HepG2 (cell line): Measurements from ENCODE around the gene INTS1. TPM values are rescaled to one million over a fixed set of nuclear protein-coding genes. Genes with fewer than 3 reads are reported as not detected.

ENCODE experiments used
- ARID5B ChIP-seq: IDR thresholded peaks from 2 replicates; pipeline ENCODE4 v1.4.0; 2020; ENCODE audit warnings: mild to moderate bottlenecking, missing genetic modification reagents
- FOXA1 ChIP-seq, 2 experiments: fragments of 450-650 bp in 1 of 2; sonication (generic) in 1 of 2; formaldehyde crosslinking in 1 of 2; IDR thresholded peaks; 2 replicates each; pipeline versions ENCODE4 v1.4.0 to v1.6.1; 2016 to 2020; ENCODE audit warnings: missing genetic modification reagents in 1 of 2
- HNRNPL ChIP-seq: fragments of 200-400 bp; formaldehyde crosslinking; IDR thresholded peaks from 2 replicates; pipeline ENCODE4 v1.6.1; 2017; ENCODE audit warnings: mild to moderate bottlenecking, low read depth, low read length
- KDM1A ChIP-seq: IDR thresholded peaks from 2 replicates; pipeline ENCODE4 v1.6.1; 2016; ENCODE audit warnings: missing compliant biosample characterization
- NFYC ChIP-seq: IDR thresholded peaks from 2 replicates; pipeline ENCODE4 v1.6.1; 2016; ENCODE audit warnings: missing genetic modification reagents, missing compliant biosample characterization
- PCBP1 ChIP-seq: fragments of 200-400 bp; formaldehyde crosslinking; IDR thresholded peaks from 2 replicates; pipeline ENCODE4 v1.6.1; 2017; ENCODE audit warnings: mild to moderate bottlenecking, low read depth, low read length, borderline replicate concordance
- SP4 ChIP-seq: sonication (generic); formaldehyde crosslinking; IDR thresholded peaks from 2 replicates; pipeline ENCODE4 v1.8.1; 2023; ENCODE audit warnings: mild to moderate bottlenecking, missing genetic modification reagents
- TEAD3 ChIP-seq: optimal IDR thresholded peaks from 2 replicates; pipeline ENCODE3; 2016; ENCODE audit warnings: borderline replicate concordance
- TFAP4 ChIP-seq: sonication (generic); IDR thresholded peaks from 2 replicates; pipeline ENCODE4 v1.6.1; 2016; ENCODE audit warnings: low read depth, borderline replicate concordance
- U2AF1 ChIP-seq: fragments of 200-400 bp; formaldehyde crosslinking; optimal IDR thresholded peaks from 2 replicates; pipeline ENCODE3; 2017; ENCODE audit warnings: mild to moderate bottlenecking, low read depth, low read length
- ZEB1 ChIP-seq: IDR thresholded peaks from 2 replicates; pipeline ENCODE4 v1.6.1; 2012; ENCODE audit warnings: mild to moderate bottlenecking, low read depth, inconsistent platforms; ENCODE audit not compliant: insufficient replicate concordance
- ZMYM3 ChIP-seq: sonication (generic); formaldehyde crosslinking; IDR thresholded peaks from 2 replicates; pipeline ENCODE4 v1.5.1; 2020; ENCODE audit warnings: mild to moderate bottlenecking, missing genetic modification reagents
- ZNF501 ChIP-seq: sonication (generic); formaldehyde crosslinking; IDR thresholded peaks from 2 replicates; pipeline ENCODE4 v1.5.1; 2020; ENCODE audit warnings: mild to moderate bottlenecking, moderate library complexity, missing genetic modification reagents
- polyA plus RNA-seq, 8 experiments: library from polyadenylated mRNA; depleted of rRNA in 3 of 8; stranded (reverse) in 7 of 8; unstranded in 1 of 8; fragments of >200 nt; fragmentation: Illumina TruSeq in 4 of 8; extraction: Trizol in 4 of 8; gene quantifications; 2 replicates each; pipeline versions ENCODE4 v1.2.1 to v1.2.3, GENCODE V29; 2011 to 2016; ENCODE audit warnings: low read depth in 4 of 8, missing spikeins in 1 of 8, mixed read lengths in 1 of 8; ENCODE audit not compliant: insufficient read depth in 1 of 8
- total RNA-seq, 5 experiments: library from RNA; depleted of rRNA; stranded (reverse); fragments of >200 nt; fragmentation: Illumina TruSeq; extraction: Trizol; gene quantifications; 2 replicates each; pipeline ENCODE4 v1.2.3, GENCODE V29; 2016; ENCODE audit warnings: low read depth in 1 of 5
- TF ChIP-seq, protein P1 (sequence below): sonication (generic); formaldehyde crosslinking; IDR thresholded peaks from 2 replicates; pipeline ENCODE4 v1.4.0; 2020; ENCODE audit warnings: missing genetic modification reagents

The INTS1 gene
- total and polyA plus RNA-seq, 2 of the 13 experiments (the other 11 are each of a cell fraction or from before 2014, with no cell fraction given), result 13.7 to 29.0 TPM

- TF ChIP-seq ARID5B (CRISPR knock-in tag) (no peak), ZNF501 (CRISPR knock-in tag) (0 out of 2 replicates have a peak, but pooled peaks have one; percentile 32), ZMYM3 (peak; percentile 87), PCBP1 (0 out of 2 replicates have a peak, but pooled peaks have one; percentile 49), FOXA1 (IDR thresholded peaks at IDR 0.05) (no peak), FOXA1 (CRISPR knock-in tag; IDR thresholded peaks at IDR 0.05) (peak; percentile 14; the same call in 1 of the 2 replicates), NFYC (CRISPR knock-in tag) (no peak), HNRNPL (peak; percentile 96), KDM1A (CRISPR knock-in tag) (0 out of 2 replicates have a peak, but pooled peaks have one; percentile 26), TEAD3 (CRISPR knock-in tag) (peak; percentile 3), TFAP4 (peak; percentile 53; the same call in 1 of the 2 replicates), ZEB1 (peak; percentile 70), U2AF1 (no peak), SP4 (0 out of 2 replicates have a peak, but pooled peaks have one; percentile 27)
- TF ChIP-seq, protein P1, sequence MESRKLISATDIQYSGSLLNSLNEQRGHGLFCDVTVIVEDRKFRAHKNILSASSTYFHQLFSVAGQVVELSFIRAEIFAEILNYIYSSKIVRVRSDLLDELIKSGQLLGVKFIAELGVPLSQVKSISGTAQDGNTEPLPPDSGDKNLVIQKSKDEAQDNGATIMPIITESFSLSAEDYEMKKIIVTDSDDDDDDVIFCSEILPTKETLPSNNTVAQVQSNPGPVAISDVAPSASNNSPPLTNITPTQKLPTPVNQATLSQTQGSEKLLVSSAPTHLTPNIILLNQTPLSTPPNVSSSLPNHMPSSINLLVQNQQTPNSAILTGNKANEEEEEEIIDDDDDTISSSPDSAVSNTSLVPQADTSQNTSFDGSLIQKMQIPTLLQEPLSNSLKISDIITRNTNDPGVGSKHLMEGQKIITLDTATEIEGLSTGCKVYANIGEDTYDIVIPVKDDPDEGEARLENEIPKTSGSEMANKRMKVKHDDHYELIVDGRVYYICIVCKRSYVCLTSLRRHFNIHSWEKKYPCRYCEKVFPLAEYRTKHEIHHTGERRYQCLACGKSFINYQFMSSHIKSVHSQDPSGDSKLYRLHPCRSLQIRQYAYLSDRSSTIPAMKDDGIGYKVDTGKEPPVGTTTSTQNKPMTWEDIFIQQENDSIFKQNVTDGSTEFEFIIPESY (CRISPR knock-in tag), result peak; percentile 25; the same call in 1 of the 2 replicates
Measured at GRCh38 chr7:1455241-1455939, 48.8 kb downstream of the INTS1 start (continued).
